Measurements from ENCODE around the gene PTGDS. TPM values are rescaled to one million over a fixed set of nuclear protein-coding genes. Genes with fewer than 3 reads are reported as not detected.

Gene PTGDS
- total and polyA plus RNA-seq, 9 of the 15 experiments (the other 6 are each of a cell fraction or from before 2014, with no cell fraction given): 0.46 to 7.1 (median 2.0) TPM

DNA sequence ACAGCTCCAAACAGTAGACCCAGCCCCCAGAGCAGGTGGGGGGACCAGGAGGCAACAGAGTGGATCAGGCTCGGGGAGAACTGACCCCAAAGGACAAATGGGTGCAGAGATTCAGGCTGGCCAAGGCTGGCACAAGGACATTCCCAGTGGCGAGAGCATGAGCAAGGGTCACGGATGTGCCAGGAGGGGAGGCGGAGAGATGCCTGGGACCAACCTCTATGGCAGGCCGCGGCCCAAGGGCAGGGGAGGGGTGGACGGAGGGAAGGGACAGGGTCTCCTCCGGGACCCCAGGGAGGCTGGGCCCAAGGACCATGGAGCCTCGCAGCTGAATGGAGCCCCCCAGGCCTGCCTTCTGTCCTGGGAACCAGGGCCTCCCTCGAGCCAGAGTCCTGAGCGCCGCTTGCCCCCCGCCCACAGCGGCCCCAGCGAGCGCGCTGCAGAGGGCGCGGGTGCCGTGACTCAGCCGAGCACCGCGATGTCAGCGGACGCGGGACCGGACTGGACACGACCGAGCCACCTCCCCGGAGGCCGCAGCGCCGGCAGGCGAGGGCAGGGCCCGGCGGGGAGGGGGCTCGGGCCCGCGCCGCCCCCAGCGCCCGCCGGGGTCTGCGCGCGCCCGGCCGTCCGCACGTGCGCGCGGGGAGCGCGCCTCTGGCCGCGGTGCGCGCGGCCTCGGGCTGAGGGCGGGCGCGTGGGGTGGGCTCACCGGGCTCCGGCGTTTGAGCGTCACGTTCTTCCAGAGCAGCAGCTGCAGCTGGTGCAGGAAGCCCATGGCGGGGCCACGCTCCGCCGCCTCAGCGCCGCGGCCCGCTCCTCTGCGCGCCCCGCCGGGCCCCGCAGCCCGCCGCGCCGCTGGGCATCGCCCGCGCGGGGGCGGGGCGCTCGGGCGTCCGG, 50.3 kb downstream of the PTGDS start, which contains the start of gene ABCA2 (continued):
- TF ChIP-seq, protein P1, sequence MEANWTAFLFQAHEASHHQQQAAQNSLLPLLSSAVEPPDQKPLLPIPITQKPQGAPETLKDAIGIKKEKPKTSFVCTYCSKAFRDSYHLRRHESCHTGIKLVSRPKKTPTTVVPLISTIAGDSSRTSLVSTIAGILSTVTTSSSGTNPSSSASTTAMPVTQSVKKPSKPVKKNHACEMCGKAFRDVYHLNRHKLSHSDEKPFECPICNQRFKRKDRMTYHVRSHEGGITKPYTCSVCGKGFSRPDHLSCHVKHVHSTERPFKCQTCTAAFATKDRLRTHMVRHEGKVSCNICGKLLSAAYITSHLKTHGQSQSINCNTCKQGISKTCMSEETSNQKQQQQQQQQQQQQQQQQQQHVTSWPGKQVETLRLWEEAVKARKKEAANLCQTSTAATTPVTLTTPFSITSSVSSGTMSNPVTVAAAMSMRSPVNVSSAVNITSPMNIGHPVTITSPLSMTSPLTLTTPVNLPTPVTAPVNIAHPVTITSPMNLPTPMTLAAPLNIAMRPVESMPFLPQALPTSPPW (CRISPR knock-in tag; IDR thresholded peaks at IDR 0.05): no peak
- 0 out of 2 replicates have a peak, but pooled peaks have one; percentile 28 for TF ChIP-seq GABPB1 (CRISPR knock-in tag; IDR thresholded peaks at IDR 0.05)
- TF ChIP-seq EP300 (IDR thresholded peaks at IDR 0.05; ENCODE audit: low read length): no peak
- TF ChIP-seq NR2C2 (CRISPR knock-in tag; IDR thresholded peaks at IDR 0.05): no peak
- TF ChIP-seq NR2C2 (tag; IDR thresholded peaks at IDR 0.05): peak; percentile 18; the same call in 1 of the 2 replicates
- no peak for TF ChIP-seq ZNF77 (CRISPR knock-in tag; IDR thresholded peaks at IDR 0.05)
- TF ChIP-seq, protein P2, sequence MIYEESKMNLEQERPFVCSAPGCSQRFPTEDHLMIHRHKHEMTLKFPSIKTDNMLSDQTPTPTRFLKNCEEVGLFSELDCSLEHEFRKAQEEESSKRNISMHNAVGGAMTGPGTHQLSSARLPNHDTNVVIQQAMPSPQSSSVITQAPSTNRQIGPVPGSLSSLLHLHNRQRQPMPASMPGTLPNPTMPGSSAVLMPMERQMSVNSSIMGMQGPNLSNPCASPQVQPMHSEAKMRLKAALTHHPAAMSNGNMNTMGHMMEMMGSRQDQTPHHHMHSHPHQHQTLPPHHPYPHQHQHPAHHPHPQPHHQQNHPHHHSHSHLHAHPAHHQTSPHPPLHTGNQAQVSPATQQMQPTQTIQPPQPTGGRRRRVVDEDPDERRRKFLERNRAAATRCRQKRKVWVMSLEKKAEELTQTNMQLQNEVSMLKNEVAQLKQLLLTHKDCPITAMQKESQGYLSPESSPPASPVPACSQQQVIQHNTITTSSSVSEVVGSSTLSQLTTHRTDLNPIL (CRISPR knock-in tag; IDR thresholded peaks at IDR 0.05): no peak
- TF ChIP-seq HNRNPH1 (optimal IDR thresholded peaks at IDR 0.05; ENCODE audit: low read depth, low read length): no peak
- no peak for TF ChIP-seq ATF7 (IDR thresholded peaks at IDR 0.05)
